Mesendoderm (in vitro differentiated cells): Measurements from ENCODE around the gene BAHCC1.

Experiments used
- DNase-seq: peaks from one replicate; pipeline ENCODE4 v3.0.0; 2013
- H2AK5ac ChIP-seq: 2 replicates; pipeline ENCODE4 v1.6.1; 2013; ENCODE audit warnings: low read length, inconsistent platforms
- H2BK120ac ChIP-seq: 2 replicates; pipeline ENCODE4 v1.6.1; 2013; ENCODE audit warnings: low read depth, mild to moderate bottlenecking, low read length, moderate library complexity, mixed read lengths
- H2BK15ac ChIP-seq: replicated peaks from 2 replicates; pipeline ENCODE4 v1.6.1; 2013; ENCODE audit warnings: low read depth, mild to moderate bottlenecking, moderate library complexity
- H2BK5ac ChIP-seq: 2 replicates; pipeline ENCODE4 v1.6.1; 2013; ENCODE audit warnings: low read length, inconsistent platforms
- H3K18ac ChIP-seq: 2 replicates; pipeline ENCODE4 v1.6.1; 2013; ENCODE audit warnings: mild to moderate bottlenecking, low read length, mixed read lengths
- H3K23ac ChIP-seq: one replicate; pipeline ENCODE4 v1.6.1; 2013; ENCODE audit warnings: low read length
- H3K27ac ChIP-seq: 2 replicates; pipeline ENCODE4 v1.5.1; 2013; ENCODE audit warnings: low read depth, mild to moderate bottlenecking, inconsistent platforms, low read length, moderate library complexity
- H3K27me3 ChIP-seq: 2 replicates; pipeline ENCODE4 v1.6.1; 2013; ENCODE audit warnings: low read length, control low read depth, mild to moderate bottlenecking, inconsistent platforms; ENCODE audit not compliant: insufficient read depth, poor library complexity
- H3K36me3 ChIP-seq: 2 replicates; pipeline ENCODE4 v1.6.1; 2013; ENCODE audit warnings: low read length, inconsistent platforms; ENCODE audit not compliant: control insufficient read depth, insufficient read depth
- H3K4ac ChIP-seq: one replicate; pipeline ENCODE4 v1.6.1; 2013; ENCODE audit warnings: low read depth, mild to moderate bottlenecking, low read length, moderate library complexity
- H3K4me1 ChIP-seq: 2 replicates; pipeline ENCODE4 v1.6.1; 2013; ENCODE audit warnings: low read depth, low read length, inconsistent platforms; ENCODE audit not compliant: control insufficient read depth
- H3K4me2 ChIP-seq: 2 replicates; pipeline ENCODE4 v1.6.1; 2013; ENCODE audit warnings: low read length
- H3K4me3 ChIP-seq: 2 replicates; pipeline ENCODE4 v1.5.1; 2013; ENCODE audit warnings: mild to moderate bottlenecking, low read length
- H3K56ac ChIP-seq: one replicate; pipeline ENCODE4 v1.6.1; 2013; ENCODE audit warnings: low read length
- H3K79me1 ChIP-seq: 2 replicates; pipeline ENCODE4 v1.6.1; 2013; ENCODE audit warnings: low read length, inconsistent platforms
- H3K79me2 ChIP-seq: 2 replicates; pipeline ENCODE4 v1.6.1; 2013; ENCODE audit warnings: mild to moderate bottlenecking, low read length; ENCODE audit not compliant: control insufficient read depth, insufficient read depth
- H3K9ac ChIP-seq: 2 replicates; pipeline ENCODE4 v1.6.1; 2013; ENCODE audit warnings: low read length, inconsistent platforms
- H4K5ac ChIP-seq: one replicate; pipeline ENCODE4 v1.6.1; 2013; ENCODE audit warnings: low read length
- H4K8ac ChIP-seq: one replicate; pipeline ENCODE4 v1.6.1; 2013; ENCODE audit warnings: low read depth, mild to moderate bottlenecking, control low read depth, low read length, moderate library complexity
- WGBS: extraction: QIAGEN DNeasy Blood & Tissue Kit; methylation state at CpG from one replicate; pipeline ENCODE4 v1.1.7; 2013; ENCODE audit warnings: low lambda C conversion rate, missing lambda C conversion rate; ENCODE audit not compliant: insufficient coverage; ENCODE audit errors: extremely low coverage; 5-methylcytosine and 5-hydroxymethylcytosine counted together

The BAHCC1 gene

GRCh38 chr17:81448442-81448841 lies 53.2 kb downstream of the BAHCC1 start:
- no peaks in the 10 kb centered on the region for H3K79me2 ChIP-seq
- DNase-seq, result no peak
- no peak overlapping the region for H4K5ac ChIP-seq
- no peak overlapping the region for H3K4me3 ChIP-seq
- H4K8ac ChIP-seq, result no peak overlapping the region
- H3K27ac ChIP-seq, result no peak overlapping the region
- H3K56ac ChIP-seq, result no peak overlapping the region
- H3K36me3 ChIP-seq, result no peaks in the 10 kb centered on the region
- no peaks in the 10 kb centered on the region for H3K79me1 ChIP-seq
- no peak overlapping the region for H3K18ac ChIP-seq
- no peak overlapping the region for H2BK15ac ChIP-seq
- H3K27me3 ChIP-seq, result no peaks in the 10 kb centered on the region
- H2BK5ac ChIP-seq, result no peak overlapping the region
- no peak overlapping the region for H3K23ac ChIP-seq
- no peak overlapping the region for H3K4me2 ChIP-seq
- H2BK120ac ChIP-seq, result no peak overlapping the region
- H3K9ac ChIP-seq, result no peak overlapping the region
- no peaks in the 10 kb centered on the region for H3K4me1 ChIP-seq
- WGBS, result no CpG with 5 or more reads among the region's 25 CpGs
- H2AK5ac ChIP-seq, result no peak overlapping the region
- no peak overlapping the region for H3K4ac ChIP-seq

- H3K18ac ChIP-seq, result no peak overlapping the region
- no peak overlapping the region for H3K4me3 ChIP-seq
- no peaks in the 10 kb centered on the region for H3K27me3 ChIP-seq
- no peak overlapping the region for H3K9ac ChIP-seq
- H2AK5ac ChIP-seq, result no peak overlapping the region
- H3K56ac ChIP-seq, result no peak overlapping the region
- H3K4me1 ChIP-seq, result no peaks in the 10 kb centered on the region
- H3K23ac ChIP-seq, result no peak overlapping the region
- no CpG with 5 or more reads among the region's 12 CpGs for WGBS
- H3K4ac ChIP-seq, result no peak overlapping the region
- H3K79me1 ChIP-seq, result no peaks in the 10 kb centered on the region
- H4K8ac ChIP-seq, result no peak overlapping the region
- H2BK120ac ChIP-seq, result no peak overlapping the region
- H4K5ac ChIP-seq, result no peak overlapping the region
- DNase-seq, result no peak
- no peaks in the 10 kb centered on the region for H3K36me3 ChIP-seq
- no peaks in the 10 kb centered on the region for H3K79me2 ChIP-seq
- H3K4me2 ChIP-seq, result no peak overlapping the region
- H2BK5ac ChIP-seq, result no peak overlapping the region
- no peak overlapping the region for H3K27ac ChIP-seq
- H2BK15ac ChIP-seq, result no peak overlapping the region
Observed at GRCh38 chr17:81448950-81449349, 53.7 kb downstream of the BAHCC1 start.

DNA sequence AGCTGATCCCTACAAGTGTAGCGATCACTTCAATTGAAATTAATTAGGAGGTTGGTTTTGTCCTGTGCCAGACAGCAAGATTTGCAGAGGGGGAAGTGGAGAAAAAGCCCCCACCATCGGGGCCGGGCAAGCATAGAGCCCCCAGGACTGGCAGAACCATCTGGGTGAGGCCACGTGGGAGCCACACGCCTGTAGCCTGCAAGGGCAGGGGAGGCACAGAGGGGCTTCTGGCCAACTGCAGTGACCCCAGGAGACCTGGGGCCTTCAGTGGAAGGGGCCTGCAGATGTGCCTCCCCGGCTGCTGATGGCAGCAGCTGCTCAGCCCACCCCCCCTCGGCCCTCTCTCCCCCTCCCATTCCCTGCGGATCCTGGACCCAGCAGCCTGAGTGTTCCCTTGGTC lies 54.1 kb downstream of the BAHCC1 start:
- H2BK120ac ChIP-seq, result no peak overlapping the region
- no peaks in the 10 kb centered on the region for H3K36me3 ChIP-seq
- DNase-seq, result no peak
- H3K4me1 ChIP-seq, result no peaks in the 10 kb centered on the region
- H3K4me2 ChIP-seq, result no peak overlapping the region
- no peak overlapping the region for H3K9ac ChIP-seq
- H2BK15ac ChIP-seq, result no peak overlapping the region
- H2AK5ac ChIP-seq, result no peak overlapping the region
- H3K27me3 ChIP-seq, result no peaks in the 10 kb centered on the region
- H2BK5ac ChIP-seq, result no peak overlapping the region
- H3K79me1 ChIP-seq, result no peaks in the 10 kb centered on the region
- no peaks in the 10 kb centered on the region for H3K79me2 ChIP-seq
- no peak overlapping the region for H3K23ac ChIP-seq
- no peak overlapping the region for H3K4me3 ChIP-seq
- H3K4ac ChIP-seq, result no peak overlapping the region
- no peak overlapping the region for H3K56ac ChIP-seq
- no peak overlapping the region for H4K8ac ChIP-seq
- WGBS, result no CpG with 5 or more reads among the region's 8 CpGs
- no peak overlapping the region for H4K5ac ChIP-seq
- no peak overlapping the region for H3K27ac ChIP-seq
- no peak overlapping the region for H3K18ac ChIP-seq

DNA sequence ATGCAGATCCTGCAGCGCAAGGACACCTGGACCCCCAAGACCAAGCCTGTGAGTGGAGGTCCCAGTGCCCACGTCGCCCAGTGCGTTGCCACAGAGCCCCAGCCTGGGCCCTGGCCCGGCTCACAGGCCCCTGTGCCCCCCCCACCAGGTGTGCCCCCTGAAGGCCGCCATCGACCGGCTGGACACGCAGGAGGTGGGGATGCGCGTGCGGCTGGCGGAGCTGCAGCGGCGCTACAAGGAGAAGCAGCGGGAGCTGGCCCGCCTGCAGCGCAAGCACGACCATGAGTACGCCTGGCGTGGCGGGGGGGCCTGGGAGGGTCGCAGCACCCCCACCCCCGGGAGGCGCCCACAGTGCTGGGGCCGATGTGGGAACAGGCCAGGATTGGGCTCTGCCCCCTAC lies 56.6 kb downstream of the BAHCC1 start:
- H3K23ac ChIP-seq, result no peak overlapping the region
- no CpG with 5 or more reads among the region's 26 CpGs for WGBS
- H2BK15ac ChIP-seq, result no peak overlapping the region
- H3K4me3 ChIP-seq, result no peak overlapping the region
- H3K4ac ChIP-seq, result no peak overlapping the region
- H3K27me3 ChIP-seq, result no peaks in the 10 kb centered on the region
- no peak overlapping the region for H3K4me2 ChIP-seq
- H2AK5ac ChIP-seq, result no peak overlapping the region
- H4K8ac ChIP-seq, result no peak overlapping the region
- H2BK120ac ChIP-seq, result no peak overlapping the region
- no peak overlapping the region for H4K5ac ChIP-seq
- no peak overlapping the region for H3K9ac ChIP-seq
- H3K79me1 ChIP-seq, result no peaks in the 10 kb centered on the region
- peaks cover 1% of the 10 kb centered on the region for H3K4me1 ChIP-seq
- H3K36me3 ChIP-seq, result no peaks in the 10 kb centered on the region
- no peak for DNase-seq
- H3K56ac ChIP-seq, result no peak overlapping the region
- H3K18ac ChIP-seq, result no peak overlapping the region
- H3K79me2 ChIP-seq, result no peaks in the 10 kb centered on the region
- no peak overlapping the region for H3K27ac ChIP-seq
- H2BK5ac ChIP-seq, result no peak overlapping the region

DNA sequence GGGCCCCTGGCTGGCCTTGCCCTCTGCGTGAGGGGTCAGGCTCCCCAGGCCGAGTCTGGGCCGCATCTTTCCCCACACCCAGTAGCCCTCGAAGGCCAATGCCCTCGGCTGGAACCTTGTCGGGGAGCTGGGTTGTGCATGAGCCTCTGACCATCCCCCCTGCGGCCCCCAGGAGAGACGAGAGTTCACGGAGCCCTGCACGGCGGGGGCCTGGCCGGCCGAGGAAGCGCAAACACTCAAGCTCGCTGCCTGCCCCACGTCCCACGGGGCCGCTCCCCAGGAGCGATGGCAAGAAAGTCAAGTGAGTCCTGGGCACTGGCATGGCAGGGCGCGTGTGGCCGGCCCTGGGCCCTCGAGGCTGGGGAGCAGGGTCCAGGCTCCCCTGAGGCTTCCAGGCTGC lies 57.3 kb downstream of the BAHCC1 start:
- Histone ChIP-seq H2BK15ac (no peak overlapping the region), H4K8ac (no peak overlapping the region), H2BK5ac (no peak overlapping the region), H3K79me2 (no peaks in the 10 kb centered on the region), H3K4me1 (peaks cover 1% of the 10 kb centered on the region), H2AK5ac (no peak overlapping the region), H3K56ac (no peak overlapping the region), H3K27ac (no peak overlapping the region), H3K4me3 (no peak overlapping the region), H4K5ac (no peak overlapping the region), H3K27me3 (no peaks in the 10 kb centered on the region), H2BK120ac (no peak overlapping the region), H3K9ac (no peak overlapping the region), H3K23ac (no peak overlapping the region), H3K36me3 (no peaks in the 10 kb centered on the region), H3K18ac (no peak overlapping the region), H3K4me2 (no peak overlapping the region), H3K4ac (no peak overlapping the region), H3K79me1 (no peaks in the 10 kb centered on the region)
- no CpG with 5 or more reads among the region's 23 CpGs for WGBS
- DNase-seq, result no peak

- no peak for DNase-seq
- no peak overlapping the region for H4K5ac ChIP-seq
- H3K27me3 ChIP-seq, result no peaks in the 10 kb centered on the region
- no peaks in the 10 kb centered on the region for H3K79me2 ChIP-seq
- no CpG with 5 or more reads among the region's 30 CpGs for WGBS
- no peak overlapping the region for H2AK5ac ChIP-seq
- H2BK120ac ChIP-seq, result no peak overlapping the region
- H3K79me1 ChIP-seq, result no peaks in the 10 kb centered on the region
- H3K23ac ChIP-seq, result no peak overlapping the region
- H3K4me1 ChIP-seq, result peaks cover 1% of the 10 kb centered on the region
- H3K56ac ChIP-seq, result no peak overlapping the region
- H3K36me3 ChIP-seq, result no peaks in the 10 kb centered on the region
- no peak overlapping the region for H3K4me2 ChIP-seq
- no peak overlapping the region for H3K9ac ChIP-seq
- H2BK5ac ChIP-seq, result no peak overlapping the region
- no peak overlapping the region for H3K4me3 ChIP-seq
- H2BK15ac ChIP-seq, result no peak overlapping the region
- no peak overlapping the region for H3K4ac ChIP-seq
- H4K8ac ChIP-seq, result no peak overlapping the region
- no peak overlapping the region for H3K27ac ChIP-seq
- H3K18ac ChIP-seq, result no peak overlapping the region
Observed at GRCh38 chr17:81453076-81453475, 57.8 kb downstream of the BAHCC1 start.
